Breast epithelium (tissue), 3 donors: ENCODE results near the gene CFAP45.

ENCODE experiments used
- CTCF ChIP-seq, 3 donors: fragments of 450-650 bp; IDR thresholded peaks; one replicate each; pipeline ENCODE4 v1.5.1; 2016 to 2017; ENCODE audit warnings: antibody characterized with exemption in 3 of 3, mild to moderate bottlenecking in 3 of 3, moderate library complexity in 3 of 3
- POLR2A ChIP-seq: fragments of 450-650 bp; IDR thresholded peaks from one replicate; pipeline ENCODE4 v1.6.1; 2016; ENCODE audit warnings: antibody characterized with exemption, mild to moderate bottlenecking, moderate library complexity
- POLR2AphosphoS5 ChIP-seq, 3 donors: sonication (generic); formaldehyde crosslinking; IDR thresholded peaks; one replicate each; pipeline ENCODE4 v1.6.1; 2017; ENCODE audit warnings: antibody characterized with exemption in 3 of 3

GRCh38 chr1:159830722-159831121, 69.2 kb downstream of the CFAP45 start:
- TF ChIP-seq CTCF (IDR thresholded peaks at IDR 0.05), result no peak
- no peak for TF ChIP-seq POLR2A
- no peak for TF ChIP-seq POLR2AphosphoS5 (IDR thresholded peaks at IDR 0.05)
